Measurements from ENCODE around the gene ABHD15.

ABHD15 gene

GRCh38 chr17:29594519-29595090 is 27.8 kb upstream of the ABHD15 start:
- DNase-seq, result no peak

- no peak for DNase-seq
Observed at GRCh38 chr17:29593591-29594518, 27.0 kb upstream of the ABHD15 start.

GRCh38 chr17:29592850-29593551 is 26.2 kb upstream of the ABHD15 start, which contains the start of gene ANKRD13B:
Gene ANKRD13B, plus strand, starts transcription at chr17:29593132. Its CDS starts 490 bp downstream, at chr17:29593622.
- DNase-seq, result no peak

- DNase-seq, result peak; percentile 64 to 65
Observed at GRCh38 chr17:29591737-29592608, 25.1 kb upstream of the ABHD15 start.

DNA sequence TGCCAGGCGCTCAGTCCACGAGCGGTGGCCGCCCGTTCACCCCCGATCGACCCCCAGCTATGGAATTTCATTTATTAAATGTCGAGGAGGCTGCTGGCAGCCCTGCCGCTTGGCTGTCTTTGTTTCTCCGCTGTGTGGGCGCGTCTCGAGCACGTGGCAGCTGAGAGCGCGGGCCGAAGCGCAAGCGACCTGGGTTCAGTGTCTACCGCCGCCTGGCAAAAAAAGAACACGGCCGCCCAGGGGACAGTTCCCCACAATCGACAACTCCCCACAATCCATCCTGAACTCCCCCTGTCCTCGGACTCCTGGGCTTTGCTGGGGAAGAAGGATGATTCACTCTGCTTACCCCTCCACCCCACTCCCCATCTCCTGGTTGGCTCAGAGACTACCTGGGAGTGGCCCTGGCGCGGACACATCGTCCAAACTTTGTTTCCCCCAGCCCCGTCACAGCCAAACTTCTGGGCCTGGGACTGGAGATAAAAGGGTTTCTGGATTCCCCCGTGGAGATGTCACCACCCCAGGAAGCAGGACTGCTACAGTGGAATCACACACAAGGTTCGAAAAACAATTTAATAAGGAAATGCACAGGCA is 24.4 kb upstream of the ABHD15 start:
- DNase-seq, result peak; percentile 15 to 56

DNA sequence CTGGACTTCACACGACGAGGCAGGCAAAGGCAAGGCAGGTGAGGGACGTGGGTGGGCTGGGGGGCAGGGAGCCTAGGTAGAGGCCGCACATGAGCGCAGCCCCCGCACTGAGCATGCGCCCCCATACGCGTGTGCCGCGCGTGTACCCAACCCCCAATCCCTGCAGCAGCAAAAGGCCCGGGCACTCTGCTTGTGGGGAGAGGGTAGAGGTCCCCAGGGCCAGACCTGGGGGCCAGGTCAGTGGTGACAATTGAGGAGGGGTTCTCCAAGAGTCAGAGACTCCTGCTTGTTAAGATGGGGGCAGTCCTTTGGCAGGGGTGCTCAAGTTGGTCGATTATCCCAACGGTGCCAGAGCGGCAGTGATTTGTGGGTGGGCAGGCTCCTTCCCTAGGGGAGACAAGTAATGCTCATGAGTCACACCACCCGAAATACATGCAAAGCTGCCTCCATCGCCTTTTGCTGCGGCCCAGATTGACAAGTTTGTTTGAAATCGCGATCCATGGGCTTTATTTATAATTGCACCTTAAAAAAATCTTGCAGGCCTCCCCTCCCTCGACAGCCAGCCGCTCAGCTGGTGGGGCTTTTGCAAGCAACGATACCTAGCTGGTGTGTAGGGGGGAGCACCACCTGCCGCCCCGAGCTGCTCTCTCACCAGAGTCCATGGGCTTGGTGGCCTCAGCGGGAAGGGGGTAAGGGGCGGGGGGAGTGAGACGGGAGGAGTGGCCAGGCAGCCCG is 23.7 kb upstream of the ABHD15 start:
- peak; percentile 29 to 71 for DNase-seq

- DNase-seq, result peak; percentile 88 to 93
Observed at GRCh38 chr17:29589524-29590410, 22.9 kb upstream of the ABHD15 start, which contains the start of gene GIT1. Gene GIT1, minus strand, starts transcription at chr17:29589648. Its CDS starts 270 bp downstream, at chr17:29589378.

DNA sequence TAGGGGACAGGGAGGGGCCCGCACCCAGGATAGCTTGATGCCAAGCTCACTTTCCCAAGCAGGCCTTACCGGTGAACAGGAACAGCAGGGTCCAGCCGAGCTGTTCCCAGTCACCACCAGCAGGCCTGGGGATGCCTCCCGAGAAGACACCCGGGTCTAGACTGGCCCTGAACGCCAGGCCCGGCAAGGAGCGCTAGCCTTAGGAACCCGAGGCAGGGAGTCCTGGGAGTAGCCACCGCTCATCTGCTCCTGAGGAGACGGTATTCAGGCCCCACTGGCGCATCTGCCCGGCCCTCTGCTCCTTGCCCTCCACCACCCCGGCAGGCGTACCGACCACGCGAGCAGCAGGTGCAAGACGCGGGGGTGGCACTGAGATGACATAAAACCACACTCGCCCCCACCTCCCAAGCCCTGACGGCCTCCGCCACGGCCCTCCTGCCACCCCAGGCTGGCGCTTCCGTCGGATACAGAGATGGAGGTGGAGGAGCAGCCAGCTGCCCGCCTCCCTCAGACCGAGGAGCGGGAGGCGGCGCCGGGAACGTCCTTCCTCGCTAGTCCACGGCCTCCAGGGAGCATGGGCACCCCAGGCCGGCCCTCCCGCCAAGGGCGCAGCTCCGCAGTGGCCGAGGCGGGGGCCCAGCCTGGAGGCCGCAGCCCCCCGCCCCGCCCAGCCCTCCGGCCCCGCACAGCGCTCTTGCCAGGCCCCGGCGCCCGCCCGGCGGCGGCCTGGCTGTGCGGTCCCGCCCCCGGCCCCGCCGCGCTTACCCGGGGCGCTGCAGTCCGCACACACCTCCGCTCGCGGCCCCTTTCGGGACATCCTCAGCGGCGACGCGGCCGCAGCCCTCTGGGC is 21.9 kb upstream of the ABHD15 start:
- DNase-seq, result peak in 1 of 2 donors; percentile 45

DNA sequence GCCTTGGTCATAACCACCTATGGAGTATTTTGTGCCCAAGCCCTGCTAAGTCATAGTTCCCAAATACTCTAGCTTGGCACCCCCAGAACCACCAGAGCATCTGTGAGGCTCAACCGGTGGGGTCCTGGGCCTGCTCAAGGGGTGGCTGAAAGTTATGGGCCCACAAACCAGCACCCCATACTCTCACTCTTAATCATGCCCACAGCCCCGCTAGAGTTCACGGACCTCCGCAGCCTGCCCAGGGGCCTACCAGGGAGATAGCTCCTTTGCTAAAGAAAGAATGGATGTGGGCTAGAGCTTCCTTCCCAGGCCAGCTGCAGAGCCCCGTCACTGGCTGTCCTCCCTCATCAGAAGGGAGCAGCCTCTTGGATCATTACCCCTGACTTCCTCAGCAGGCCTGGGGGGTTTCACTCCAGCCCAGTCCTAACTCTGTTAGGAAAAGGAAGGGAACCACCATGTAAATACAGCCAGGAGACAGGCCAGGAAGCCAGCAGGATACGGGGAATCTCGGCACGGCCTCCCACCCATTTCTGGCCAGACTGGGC is 21.3 kb upstream of the ABHD15 start:
- no peak for DNase-seq

- DNase-seq, result no peak
Observed at GRCh38 chr17:29587591-29587990, 20.8 kb upstream of the ABHD15 start.

DNA sequence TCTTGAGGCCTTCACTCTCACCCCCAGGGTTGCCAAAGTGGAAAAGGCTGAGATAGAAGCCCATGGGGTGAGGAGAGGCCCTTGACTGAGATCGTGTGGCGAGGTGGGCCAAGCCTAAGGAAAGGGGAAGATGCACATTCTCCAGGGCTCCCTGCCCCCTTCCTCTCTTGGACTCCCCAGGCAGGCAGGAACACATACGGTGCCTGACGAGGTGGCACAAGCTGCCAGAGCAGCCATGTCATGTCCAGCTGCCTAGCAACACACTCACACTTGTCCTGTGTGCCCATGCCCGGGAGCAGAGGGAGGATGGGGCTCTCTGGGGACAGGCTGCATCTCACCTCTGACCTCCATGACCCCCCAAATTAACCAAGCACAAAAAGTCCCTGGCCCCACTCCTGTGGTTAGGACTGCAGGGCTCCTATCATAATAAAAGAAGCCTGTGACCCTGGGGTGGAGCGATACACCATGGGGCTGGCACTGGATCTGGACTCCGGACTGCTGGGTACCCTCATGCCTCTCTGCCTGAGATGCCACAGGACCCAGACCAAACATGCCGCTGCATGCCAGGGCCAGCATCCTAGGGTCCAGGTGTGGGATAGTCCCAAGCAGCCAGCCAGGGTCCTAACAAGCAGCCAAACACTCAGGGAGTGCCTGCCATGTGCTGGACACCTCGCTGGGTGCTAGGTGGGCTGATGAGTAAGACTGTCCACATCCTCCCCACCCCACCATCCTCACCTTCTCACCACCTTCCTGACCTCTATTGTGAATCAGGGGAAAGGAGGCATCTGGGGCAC is 20.0 kb upstream of the ABHD15 start:
- no peak for DNase-seq

GRCh38 chr17:29585080-29585751 is 18.4 kb upstream of the ABHD15 start:
- peak in 1 of 2 donors; percentile 19 for DNase-seq

DNA sequence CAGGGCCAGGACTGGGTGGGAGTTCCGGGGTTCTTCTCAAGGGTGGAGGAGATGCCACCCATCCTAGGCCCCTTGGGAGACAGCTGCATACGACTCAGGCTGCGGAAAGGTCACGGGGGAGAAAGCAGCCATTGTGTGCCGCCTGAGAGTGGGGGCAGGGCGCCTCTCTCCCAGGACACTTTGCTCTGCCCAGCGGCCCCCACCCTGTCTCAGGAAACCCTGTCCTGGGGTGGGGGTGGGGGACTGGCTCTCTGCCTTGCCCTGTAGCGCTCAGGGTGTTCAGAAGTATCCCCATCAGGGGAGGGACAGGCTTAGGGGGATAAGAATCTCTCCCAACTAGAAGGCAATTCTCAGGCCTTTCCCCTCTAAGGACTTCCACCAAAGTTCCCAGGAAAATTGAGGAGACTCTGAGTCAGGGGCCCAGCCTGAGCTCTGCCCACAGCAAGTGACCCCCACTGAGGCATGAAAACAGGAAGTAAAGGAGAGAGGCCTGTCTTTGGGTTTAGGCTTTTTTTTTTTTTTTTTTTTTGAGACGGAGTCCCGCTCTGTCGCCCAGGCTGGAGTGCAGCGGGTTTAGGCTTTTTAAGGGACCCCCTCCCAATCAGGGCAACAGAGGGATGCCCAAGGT is 17.7 kb upstream of the ABHD15 start:
- no peak for DNase-seq

DNA sequence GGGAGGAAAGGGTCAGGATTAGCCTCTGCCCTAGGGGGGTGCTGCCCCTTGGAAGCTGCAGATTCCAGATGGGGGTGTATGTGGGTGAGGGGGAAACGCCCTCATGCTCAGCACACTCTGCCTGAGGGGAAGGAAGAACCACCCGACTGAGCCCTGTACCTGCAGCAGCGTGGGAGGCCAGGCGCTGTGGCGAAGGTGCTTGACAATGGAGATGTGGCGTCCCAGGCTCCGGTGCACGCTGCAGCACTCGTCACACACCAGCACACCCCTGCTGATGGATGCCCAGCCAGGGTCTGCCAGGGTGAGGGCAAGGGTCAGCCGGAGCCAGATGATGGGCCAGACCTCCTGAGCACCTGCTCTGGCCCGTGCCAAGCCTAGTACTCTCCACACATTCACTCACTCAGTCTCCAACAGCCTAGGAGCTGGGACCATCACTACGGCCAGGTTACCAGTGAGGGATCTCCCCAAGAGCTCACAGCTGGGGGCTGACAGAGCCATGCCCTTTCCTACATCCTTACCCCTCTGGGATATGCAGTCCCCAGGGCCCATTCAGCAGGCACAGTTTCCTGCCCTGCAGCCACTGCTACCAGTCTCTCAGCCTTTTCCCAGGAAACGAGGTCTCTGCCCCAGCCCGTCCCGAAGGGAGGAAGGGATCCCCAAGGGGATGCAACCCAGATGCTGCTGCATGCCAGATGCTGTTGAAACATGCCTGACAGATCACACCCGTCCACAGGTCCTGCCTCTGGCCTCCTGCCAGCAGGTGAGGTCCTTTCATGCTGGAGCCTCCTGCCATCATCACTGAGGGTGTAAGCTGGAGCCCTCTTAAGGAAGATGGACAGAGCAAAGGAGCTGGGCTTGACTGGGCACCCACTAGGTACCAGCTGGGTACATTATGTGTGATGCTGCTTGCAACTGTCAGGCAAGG is 16.7 kb upstream of the ABHD15 start:
- no peak for DNase-seq

GRCh38 chr17:29582772-29583171 is 15.9 kb upstream of the ABHD15 start:
- no peak for DNase-seq
